NT2/D1 (cell line): ENCODE data around the gene SNX10.

Experiments used
- DNase-seq: peaks from one replicate; pipeline ENCODE4 v3.0.0-alpha.2; 2011; ENCODE audit warnings: low read depth, low spot score
- H3K27me3 ChIP-seq: 2 replicates; pipeline ENCODE4 v1.6.0; 2011; ENCODE audit warnings: mild to moderate bottlenecking; ENCODE audit not compliant: insufficient read length, insufficient read depth
- H3K36me3 ChIP-seq: 2 replicates; pipeline ENCODE4 v1.6.1; 2011; ENCODE audit warnings: mild to moderate bottlenecking, low read length, mixed read lengths; ENCODE audit not compliant: insufficient read depth, insufficient read length
- H3K4me1 ChIP-seq: 2 replicates; pipeline ENCODE4 v1.5.1; 2011; ENCODE audit not compliant: insufficient read depth, insufficient read length
- H3K4me3 ChIP-seq: 2 replicates; pipeline ENCODE4 v1.5.1; 2011; ENCODE audit warnings: low read depth; ENCODE audit not compliant: insufficient read length
- H3K9ac ChIP-seq: 2 replicates; pipeline ENCODE4 v1.6.0; 2011; ENCODE audit warnings: low read depth; ENCODE audit not compliant: insufficient read length
- H3K9me3 ChIP-seq: 2 replicates; pipeline ENCODE4 v1.5.1; 2011; ENCODE audit warnings: mild to moderate bottlenecking, low read length; ENCODE audit not compliant: insufficient read depth
- SUZ12 ChIP-seq: IDR thresholded peaks from 2 replicates; pipeline ENCODE4 v1.6.1; 2011; ENCODE audit not compliant: insufficient read length, insufficient read depth; ENCODE audit errors: extremely low read depth
- YY1 ChIP-seq: IDR thresholded peaks from 2 replicates; pipeline ENCODE4 v1.6.1; 2011; ENCODE audit not compliant: insufficient read length, insufficient read depth
- ZNF274 ChIP-seq: IDR thresholded peaks from 2 replicates; pipeline ENCODE4 v1.6.1; 2011; ENCODE audit warnings: mild to moderate bottlenecking, low read depth, low read length

The SNX10 gene

GRCh38 chr7:26422761-26423160, 131.1 kb downstream of the SNX10 start:
- Histone ChIP-seq H3K36me3 (no peaks in the 10 kb centered on the region), H3K9ac (no peak overlapping the region), H3K4me3 (no peak overlapping the region), H3K9me3 (no peaks in the 10 kb centered on the region), H3K4me1 (no peaks in the 10 kb centered on the region), H3K27me3 (no peaks in the 10 kb centered on the region)
- DNase-seq, result no peak
- no peak for TF ChIP-seq SUZ12

- no peaks in the 10 kb centered on the region for H3K9me3 ChIP-seq
- H3K9ac ChIP-seq, result no peak overlapping the region
- no peaks in the 10 kb centered on the region for H3K4me1 ChIP-seq
- DNase-seq, result no peak
- H3K27me3 ChIP-seq, result no peaks in the 10 kb centered on the region
- no peak overlapping the region for H3K4me3 ChIP-seq
- no peak for TF ChIP-seq ZNF274
- TF ChIP-seq YY1, result no peak
- no peak for TF ChIP-seq SUZ12
- no peaks in the 10 kb centered on the region for H3K36me3 ChIP-seq
These were observed 131.8 kb downstream of the SNX10 start for GRCh38 chr7:26423436-26423835.
